Stimulated activated CD8-positive, alpha-beta memory T cell treated with anti-CD3 and anti-CD28 coated beads, Interleukin-2, amount 100 ng/mL, for 1 hour (primary cell): ENCODE measurements around the gene CHST13.
"Not testable (repeated sequence)": the region's sequence is repeated elsewhere in the genome, so short reads cannot be mapped to it uniquely, and the experiment has no call there.

Source experiments
- DNase-seq, 2 donors: peaks; one replicate each; pipeline ENCODE4 v3.0.0-alpha.2; 2020; ENCODE audit warnings: low read depth in 2 of 2

Gene CHST13

DNA sequence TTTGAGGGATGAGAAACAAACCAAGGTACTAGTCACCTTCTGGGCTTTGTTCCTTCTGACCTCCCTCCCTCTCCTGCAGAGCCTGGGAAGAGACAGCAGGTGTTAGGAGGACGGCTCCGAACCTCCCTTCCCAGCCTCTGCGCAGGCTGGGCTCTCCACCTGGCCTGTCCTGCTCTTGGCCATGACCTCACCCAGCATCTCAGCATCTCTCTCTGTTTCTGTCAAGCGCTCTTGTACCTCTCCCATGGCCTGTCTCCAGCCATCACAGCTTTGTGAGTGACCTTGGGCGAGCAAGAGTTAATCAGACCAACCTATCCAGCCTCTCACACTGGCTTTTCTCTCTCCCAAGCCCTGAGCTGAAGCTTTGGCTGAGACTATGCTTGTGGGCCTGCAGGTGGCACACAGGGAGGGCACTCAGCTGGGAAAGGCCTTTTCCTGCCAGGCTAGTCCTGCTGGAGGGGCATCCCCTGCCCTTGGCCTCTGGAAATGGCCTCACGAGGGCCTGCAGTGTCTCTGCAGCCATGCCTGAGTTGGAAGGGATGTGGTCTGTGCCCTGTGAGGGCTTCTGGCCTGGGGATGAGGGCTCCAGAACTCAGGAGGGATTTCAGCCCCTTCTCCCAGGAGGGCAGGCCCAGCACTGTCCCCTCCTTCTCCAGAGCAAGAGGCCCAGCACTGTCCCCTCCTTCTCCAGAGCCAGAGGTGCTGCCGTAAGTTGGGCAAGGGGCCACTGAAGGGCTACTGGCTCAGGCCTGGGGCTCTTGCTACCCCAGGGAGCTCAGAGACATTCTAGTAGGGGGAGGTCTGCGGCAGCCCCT lies 2.1 kb downstream of the CHST13 start:
- no peak for DNase-seq

DNA sequence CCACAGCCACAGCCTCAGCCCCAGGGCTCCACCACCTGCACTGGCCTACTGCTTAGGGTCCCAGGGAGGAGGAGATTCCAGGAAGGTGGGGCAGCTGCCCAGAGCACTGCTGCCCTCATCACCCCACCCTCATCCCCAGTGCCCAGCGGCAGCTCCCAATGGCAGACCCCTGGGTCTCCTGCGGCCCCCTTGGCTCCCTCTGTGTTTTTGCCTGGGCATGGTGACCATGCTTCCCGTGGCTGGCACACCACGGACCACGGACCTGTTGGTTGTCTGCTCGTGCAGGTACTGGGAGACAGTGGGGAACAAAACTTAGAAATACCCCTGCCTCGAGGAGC lies 2.7 kb downstream of the CHST13 start:
- no peak for DNase-seq

DNA sequence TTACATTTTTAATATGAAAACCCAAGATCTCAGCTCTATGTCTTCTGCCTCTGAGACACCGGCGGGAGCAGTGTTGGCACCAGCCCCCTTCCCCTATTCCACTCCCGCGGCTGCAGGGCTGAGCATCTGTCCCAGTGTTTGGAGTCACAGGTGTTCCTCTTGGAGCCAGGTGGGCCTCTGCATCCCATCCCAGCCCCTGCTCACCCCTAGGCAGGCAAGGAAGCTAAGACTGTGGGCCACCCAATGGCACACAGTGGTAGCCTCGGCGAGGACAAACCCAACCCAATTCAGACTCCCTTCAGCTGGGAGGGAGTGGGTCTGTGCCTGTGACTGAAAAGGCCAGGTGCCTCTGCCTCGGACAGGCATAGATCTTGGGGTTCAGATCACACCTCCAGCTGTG lies 3.1 kb downstream of the CHST13 start:
- no peak for DNase-seq

DNA sequence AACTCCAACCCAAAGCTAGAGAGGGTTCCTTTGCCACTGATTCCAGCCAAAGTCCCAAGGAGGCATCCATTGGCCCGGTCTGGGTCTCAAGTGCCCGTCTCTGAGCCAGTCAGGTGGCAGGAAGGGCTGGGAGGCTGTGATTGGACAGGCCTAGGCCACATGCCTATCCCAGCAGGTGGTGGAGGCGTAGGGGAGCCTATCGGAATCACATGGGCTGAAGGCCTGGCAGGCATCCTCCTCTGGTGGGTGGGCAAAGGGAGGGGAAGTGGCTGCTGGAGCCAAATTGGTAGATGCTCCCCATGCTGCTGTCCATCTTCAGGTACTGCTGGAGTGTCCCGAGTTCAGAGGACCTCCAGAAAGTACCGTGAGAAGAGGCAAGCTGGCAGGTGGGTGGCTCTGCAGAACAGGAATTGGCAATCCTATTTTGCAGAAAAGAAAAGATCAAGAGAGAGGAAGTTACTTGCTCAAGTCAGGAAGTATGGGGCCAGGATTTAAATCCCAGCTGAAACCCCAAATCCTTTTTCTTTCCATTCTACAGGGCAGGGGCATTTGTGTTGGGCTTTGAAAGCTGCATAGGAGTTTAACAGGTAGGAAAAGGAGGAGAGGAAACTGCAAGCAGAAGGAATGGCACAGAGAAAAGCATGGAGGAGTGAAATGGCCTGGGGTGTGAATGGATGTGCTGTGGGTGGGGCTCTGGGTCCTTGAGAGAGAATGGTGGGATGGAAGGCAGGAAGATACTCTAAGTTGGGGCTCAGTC lies 3.7 kb downstream of the CHST13 start:
- DNase-seq = no peak

DNA sequence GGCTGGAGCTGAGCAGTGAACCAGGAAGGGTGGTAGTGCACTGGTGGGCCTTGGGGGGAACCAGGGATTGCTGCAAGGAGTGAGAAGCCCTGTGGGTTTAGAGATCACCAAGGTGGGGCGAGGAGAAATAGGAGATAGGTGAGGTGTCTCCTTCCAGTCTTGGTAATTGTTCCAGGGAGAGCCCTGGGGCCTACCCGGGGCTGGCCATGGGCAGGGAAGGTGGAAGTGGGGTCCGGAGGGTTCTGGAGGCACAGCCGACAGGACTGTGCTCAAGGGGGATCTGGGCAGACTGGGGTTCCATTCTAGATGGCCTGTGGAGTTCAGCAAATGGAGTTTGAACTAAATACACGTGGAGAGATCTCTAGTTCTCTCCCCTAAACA lies 4.5 kb downstream of the CHST13 start:
- DNase-seq = no peak

DNA sequence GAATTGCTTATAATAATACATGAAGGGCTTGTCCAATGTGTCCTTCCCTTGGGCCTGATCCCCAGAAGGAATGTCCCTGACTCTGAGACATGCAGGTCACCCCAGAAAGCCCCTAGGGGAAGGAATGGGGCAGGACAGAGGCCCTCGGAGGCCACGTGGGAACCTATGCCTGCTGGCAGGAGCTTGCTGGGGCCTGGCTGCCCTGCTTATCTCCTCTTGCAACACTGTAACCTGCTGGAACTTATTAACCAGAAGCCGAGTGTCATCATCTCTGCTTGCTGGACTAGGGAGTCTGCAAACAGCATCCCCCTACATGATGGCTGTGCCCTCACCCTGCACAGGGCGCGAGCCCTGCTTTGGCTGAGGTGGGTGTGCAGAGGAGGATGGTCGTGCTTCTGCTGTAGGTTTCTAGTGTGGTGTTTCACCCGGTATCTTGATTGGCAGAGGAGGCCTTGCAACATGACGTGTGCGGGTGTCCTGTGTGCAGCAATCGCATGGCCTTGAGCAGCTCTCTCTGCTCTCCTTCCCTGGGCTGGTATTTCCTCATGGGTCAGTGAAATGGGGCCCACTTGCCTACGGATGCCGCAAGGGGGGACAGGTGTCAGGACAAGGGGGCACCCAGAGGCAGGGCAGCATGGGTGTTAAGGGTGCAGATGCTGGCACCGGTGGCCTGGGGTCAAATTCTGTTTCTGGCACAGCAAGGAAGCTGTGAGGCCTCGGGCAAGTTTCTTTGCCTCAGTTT lies 5.0 kb downstream of the CHST13 start:
- no peak for DNase-seq

DNA sequence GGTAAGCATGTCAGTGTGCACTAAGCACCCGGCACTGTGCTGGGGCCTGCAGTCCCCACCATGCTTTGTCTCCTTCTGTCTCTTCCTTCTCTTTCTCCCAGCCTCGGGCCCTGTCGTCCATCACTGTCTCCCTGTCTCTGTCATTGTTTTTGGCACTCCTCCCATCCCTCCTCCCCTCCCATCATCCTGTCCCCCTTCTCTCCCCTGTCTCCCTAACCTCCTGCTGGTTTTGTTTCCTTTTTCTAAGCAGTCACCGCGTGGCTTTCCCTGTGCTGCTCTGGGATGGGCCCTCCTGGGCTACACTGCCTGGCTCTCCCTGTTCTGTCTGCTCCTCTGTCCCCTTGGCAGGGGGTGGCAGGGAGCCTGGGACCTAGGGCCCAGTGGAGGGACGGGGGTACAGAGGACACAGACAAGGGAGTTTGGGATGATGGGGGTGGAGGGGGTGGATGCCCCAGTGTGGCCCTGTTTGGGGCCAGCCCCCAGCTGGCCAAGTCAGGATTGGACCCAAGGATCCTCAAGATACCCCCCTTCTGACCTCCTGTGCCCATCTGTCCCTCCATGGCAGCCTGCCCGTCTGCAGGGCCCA lies 5.7 kb downstream of the CHST13 start:
- no peak for DNase-seq

DNA sequence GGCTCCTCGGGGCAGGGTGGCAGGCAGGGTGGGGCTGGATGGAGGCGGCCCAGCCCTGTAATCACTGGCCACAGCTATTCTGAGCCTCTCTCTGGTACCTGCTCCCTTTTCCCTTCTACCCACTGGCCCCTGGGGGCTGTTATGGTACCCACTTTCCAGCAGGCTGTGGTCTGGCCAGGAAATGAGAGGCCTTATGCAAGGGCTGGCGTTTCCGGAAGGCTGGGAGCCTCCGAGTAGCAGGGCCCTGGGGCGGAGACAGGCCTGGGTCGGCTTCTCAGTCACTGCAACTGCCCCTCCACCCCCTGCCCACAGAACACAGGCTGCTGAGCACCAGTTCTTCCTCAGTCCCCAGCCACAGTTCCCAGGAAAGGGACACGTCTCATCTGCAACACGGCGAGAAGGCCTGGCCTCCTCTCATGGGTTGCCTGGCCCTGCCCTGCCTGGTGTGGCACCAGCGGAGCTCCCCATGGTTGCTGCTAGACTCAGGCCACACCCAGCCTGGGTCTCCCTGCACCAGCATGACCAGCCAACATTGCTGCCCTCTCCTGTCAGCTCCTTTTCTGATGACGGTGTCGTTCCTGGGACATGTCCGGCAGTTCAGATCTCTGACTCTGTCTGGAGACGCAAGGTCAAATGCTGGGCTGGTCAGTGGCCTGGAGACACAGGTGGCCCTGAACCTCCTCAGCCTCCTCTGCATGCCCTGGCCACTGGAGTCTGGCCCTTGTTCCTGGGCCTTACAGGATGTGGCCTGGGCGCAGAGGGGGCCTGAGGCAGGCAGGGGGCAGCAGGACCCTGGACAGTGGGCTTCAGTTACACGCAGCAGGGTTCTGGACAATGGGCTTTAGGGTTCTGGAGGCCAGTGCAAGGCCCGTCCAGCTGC lies 6.5 kb downstream of the CHST13 start:
- no peak for DNase-seq

DNA sequence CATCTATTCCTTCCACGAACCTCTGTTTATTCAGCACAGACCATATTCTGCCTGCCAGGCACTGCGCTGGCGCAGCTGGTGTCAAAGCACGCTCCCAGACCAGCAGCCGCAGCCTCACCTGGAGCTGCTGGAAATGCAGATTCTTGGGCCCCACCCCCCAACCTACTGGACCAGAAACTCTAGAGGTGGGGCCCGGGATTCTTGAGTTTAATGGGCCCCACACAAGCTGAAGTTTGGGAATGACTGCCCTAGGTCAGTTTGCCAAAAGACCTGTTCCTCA lies 7.0 kb downstream of the CHST13 start:
- no peak for DNase-seq

DNA sequence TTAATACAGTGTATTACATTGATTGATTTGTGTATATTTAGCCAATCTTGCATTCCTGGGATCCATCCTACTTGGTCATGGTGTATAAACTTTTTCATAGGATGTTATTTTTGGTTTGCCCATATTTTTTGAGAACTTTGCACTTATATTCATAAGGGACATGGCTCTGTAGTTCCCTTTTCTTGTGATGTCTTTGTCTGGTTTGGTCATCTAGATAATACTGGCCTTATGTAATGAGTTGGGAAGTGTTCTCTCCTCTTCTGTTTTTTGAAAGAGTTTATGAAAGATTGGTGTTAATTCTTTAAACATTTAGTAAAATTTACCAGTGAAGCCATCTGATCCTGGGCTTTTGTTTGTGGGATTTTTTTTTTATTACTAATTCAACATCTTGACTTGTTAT lies 9.6 kb downstream of the CHST13 start:
- DNase-seq = no peak

DNA sequence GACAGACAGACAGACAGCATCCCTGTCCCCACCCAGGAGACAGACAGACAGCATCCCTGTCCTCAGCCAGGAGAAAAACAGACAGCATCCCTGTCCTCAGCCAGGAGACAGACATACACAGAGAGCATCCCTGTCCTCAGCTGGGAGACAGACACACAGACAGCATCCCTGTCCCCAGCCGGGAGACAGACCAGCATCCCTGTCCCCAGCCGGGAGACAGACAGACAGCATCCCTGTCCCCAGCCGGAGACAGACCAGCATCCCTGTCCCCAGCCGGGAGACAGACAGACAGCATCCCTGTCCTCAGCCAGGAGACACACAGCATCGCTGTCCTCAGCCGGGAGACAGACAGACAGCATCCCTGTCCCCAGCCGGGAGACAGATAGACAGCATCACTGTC lies 10.8 kb downstream of the CHST13 start:
- DNase-seq = not testable (repeated sequence)

DNA sequence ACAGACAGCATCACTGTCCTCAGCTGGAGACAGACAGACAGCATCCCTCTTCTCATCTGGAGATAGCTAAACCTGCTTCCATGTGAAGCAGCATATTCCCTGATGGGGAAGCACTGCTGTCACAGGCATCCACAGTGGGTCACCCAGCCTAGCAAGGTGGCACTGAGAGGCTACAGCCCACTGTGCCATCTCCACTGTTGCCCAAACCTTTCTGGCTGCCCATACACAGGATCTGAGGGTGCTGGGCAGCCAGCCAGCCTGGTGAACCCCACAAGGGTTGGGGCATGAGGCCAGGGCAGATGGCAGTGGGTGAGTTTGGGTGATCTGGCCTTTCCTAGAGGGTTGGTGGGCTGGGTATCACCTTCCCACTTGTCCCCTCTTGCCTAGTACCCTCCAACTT lies 11.7 kb downstream of the CHST13 start:
- no peak for DNase-seq

DNA sequence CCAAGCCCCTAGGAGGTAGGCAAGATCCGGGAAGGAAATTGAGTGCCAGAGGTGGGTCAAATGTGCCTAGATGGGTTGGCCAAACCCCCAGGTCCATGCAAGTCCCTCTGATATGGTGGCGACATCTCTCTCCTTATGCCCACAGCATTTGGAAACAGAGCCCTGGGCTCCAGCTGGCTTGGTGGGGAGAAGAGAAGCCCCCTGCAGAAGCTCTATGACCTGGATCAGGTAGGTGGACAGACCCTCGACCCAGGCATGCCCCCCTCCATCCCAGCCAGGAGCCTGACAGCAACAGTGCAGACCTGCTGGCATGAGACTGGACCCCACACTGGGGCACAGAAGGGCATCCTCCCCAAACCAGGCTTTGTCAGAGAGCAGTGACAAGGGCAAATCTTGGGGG lies 12.2 kb downstream of the CHST13 start:
- DNase-seq = no peak

DNA sequence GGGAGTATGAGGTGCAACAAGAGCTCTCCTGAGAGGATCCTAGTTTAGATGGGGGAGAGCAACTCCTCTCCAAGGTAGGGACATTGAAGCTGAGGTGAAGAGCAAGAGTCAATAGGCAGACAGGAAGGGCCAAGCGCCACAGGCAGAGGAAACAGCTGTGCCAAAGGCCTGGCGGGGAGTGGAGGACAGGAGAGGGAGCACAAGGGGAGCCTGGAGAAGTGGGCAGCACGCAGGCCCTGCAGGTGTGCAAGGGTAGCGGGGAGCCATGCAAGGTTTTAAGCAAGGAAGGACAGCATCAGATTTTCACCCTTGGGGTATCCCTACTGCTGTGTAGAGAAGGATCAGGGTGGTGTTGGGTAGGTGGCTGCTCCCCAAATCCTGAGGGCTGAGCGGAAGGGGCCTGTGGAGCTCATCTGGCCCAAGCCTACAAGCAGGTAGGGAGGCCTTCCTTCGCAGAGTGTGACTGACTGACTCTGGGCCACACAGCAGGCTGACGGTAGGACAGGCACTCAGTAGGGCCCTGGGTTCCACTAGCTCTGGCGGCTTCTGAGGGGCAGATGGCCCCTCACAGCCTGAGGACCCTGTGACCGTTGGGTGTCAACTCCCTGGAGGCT lies 13.3 kb downstream of the CHST13 start:
- DNase-seq = no peak

DNA sequence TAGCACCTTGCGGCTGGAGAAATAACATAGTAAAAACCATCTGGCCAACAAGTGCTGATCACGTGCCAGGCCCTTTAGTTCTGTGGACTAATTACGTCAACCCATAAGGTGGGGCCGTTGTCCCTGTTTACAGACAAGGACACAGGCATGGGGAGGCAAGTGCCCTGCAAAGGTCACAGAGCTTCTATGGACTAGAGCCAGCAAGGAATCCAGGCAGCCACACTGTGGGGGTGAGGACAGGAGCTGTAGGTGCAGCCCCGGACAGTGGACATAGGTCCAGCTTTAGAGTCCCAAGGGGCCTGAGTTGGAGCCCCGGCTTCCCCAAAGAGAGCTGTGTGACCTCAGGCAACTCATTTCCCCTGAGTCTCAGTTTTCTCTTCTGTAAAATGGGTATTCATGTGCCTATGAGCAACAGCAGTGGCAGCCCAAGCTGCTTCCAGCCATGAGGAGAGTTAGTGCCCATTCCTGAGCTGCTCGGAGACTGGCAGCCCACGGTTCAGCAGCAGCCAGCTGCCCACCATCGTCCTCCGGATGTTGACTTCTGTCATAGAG lies 13.9 kb downstream of the CHST13 start:
- no peak for DNase-seq

DNA sequence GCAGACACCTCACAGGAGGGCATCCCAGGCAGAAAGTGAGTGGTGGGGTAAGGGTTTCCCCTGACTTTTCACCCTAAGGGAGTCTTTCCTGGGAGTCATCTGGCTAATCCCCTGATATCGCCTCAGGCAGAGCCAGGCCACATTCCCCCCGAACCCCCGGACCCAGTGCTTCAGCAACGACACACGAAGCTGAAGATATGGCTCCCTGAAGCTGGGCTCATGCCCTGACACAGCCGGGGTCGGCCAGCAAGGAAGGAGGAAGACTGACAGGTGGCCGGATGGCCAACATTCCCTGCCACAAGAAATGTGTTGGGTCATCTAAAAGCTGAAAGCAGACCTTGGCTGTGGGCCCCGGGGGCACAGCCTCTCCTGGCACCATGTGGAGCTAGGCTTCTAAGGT lies 14.4 kb downstream of the CHST13 start:
- no peak for DNase-seq

DNA sequence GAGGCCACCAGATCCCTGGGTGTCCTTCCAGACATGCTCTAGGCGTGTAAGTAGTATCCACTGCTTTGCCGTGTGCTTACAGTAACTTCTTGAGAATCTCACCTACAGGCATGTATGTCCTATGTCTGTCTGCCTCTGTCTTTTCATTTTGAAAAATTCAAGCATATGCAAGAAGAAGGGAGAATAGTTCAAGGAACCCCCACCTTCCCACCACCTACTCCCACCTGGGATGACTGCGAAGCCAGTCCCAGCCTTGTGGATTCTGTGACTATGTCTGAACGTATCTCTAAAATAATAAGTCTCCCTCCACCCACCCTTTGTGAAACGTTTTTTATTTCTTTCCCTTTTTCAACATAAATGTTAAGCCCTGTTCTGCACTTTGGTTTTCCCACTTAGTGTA lies 15.0 kb downstream of the CHST13 start:
- DNase-seq = no peak

DNA sequence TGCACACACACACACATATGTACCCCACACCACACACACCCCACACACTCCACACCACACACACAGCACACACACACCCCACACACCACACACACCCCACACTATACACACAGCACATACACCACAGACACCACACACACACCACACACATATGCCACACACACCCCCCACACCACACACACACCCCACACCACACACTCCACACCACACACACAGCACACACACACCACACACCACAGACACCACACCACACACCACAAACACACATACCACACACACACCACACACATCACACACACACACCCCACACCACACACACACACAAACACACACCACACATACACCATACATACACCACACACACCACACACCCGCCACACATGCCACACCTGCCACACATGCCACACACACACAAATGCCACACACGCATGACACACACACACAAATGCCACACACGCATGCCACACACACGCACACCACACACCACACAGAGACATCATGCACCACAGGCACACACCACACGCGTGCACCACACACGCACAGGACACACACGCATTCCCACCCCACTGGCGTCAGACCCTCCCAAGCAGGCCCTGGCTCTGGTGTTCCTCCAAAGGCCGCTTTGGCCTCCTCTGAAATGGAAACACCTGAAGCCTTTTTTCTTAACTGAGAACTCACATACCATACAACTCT lies 15.7 kb downstream of the CHST13 start:
- DNase-seq = no peak

DNA sequence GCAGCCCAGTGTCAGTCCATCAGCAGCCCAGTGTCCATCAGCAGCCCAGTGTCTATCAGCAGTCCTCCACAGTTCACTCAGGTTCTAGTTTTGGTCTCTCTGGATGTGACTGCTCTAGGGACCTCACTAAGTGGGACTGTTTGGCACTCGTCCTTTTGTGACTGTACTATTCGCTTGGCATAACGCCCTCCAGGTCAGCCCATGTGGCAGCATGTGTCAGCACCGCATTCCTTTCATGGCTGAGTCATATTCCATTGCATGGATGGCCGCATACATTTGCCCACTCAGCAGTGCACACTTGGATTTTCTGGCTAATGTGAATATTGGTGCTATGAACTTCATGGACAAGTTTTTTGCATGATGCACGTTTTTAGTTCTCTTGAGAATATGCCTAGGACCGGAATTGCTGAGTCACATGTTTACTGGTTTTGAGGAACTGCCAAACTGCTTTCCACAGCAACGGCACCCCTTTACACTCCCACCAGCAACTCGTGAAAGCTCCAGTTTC lies 16.4 kb downstream of the CHST13 start:
- no peak for DNase-seq

DNA sequence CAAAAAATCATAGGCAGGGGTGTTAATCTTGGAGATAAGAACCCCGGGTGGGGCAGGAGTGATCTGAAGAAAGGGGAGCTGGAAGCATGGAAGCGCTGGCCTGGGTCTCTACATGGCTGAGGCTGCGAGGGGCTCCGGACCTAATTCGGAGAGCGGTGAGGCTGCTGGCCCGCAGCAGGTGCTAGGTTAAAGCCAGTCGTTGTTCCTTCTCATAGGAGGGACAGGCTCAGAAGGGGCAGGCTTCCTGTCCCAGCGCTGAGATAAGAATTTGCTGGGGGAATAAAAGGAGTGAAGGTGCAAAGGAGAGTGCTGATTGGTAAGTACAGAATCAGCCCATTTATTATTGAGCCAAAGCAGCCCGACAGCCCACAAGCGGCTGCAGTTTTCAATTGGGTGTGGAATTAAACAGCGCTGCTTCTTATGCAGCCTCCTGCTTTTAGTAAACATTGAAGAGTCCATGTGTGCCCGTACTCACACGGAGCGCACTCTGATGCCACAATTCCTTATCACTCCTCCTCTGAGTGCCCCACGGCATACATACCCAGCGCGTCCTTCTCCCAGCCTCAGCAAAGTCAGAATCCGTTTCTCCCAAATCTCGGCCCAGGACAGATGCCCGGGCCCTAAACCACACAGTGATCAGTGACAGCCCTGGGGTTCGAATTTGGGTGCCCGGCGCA lies 17.1 kb downstream of the CHST13 start:
- DNase-seq = no peak
